NCI-H2196 (cell line): ENCODE measurements around the gene GUCY1A2.
A peak's percentile ranks its signal among the peaks of the same experiment; 100 is the strongest.

Experiments used
- DNase-seq: peaks from one replicate; lab custom pipeline; 2025; ENCODE audit not compliant: unreplicated experiment; lab: John Stamatoyannopoulos, UW

GUCY1A2 gene

DNA sequence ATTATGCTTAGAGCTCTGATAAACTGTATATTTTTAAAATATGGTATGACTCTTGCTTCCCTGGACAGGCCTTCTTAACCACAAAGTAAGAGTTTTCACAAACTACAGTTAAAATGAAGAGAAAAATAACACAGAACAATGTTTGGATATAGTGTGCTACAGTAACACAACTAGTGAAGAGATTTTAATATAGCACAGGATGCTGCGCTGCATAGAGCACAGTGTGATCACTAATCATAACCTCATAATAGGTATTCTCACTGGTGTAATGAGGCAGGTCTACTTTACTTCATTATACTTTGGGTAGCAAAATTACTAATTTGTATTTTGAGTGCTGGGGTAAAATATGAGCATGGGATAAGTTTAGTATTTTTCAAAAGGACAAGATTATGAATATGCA, 256.5 kb downstream of the GUCY1A2 start:
- no peak for DNase-seq

DNA sequence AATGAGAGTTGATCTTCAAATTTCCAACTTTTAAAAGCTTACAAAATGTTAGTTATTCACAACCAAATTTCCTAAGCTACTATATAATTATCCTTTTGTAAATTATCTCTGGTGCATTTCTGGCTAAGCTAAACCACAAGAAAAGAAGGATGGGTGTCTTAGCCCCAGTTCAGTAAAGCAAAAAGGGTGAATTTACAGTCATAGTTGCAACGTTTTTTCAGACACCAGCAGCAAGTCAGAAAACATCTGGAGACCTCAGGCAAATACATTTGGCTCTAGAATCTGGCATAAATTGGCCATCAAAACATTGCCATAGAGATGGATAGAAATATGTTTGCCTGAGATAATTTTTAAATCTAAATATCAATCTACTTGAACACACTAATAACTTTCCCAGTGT, 257.0 kb downstream of the GUCY1A2 start:
- no peak for DNase-seq

DNA sequence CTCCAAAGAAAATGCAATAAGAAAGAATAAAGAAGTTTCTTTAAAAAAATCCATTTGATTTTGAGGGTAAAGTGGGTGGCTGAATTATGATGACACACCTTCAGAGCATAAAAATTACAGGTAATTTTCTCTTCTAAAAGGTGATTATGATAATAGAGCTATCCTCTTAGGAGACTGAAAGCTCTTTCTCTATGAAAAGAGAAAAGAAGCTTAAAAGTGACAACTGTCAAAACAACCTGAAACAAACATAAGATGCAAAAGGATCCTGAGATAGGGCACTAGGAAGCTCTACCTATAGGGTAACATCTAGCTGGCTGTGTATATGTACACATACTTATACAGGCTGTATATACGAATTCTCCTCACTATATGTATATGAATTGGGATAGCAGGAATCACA, 270.2 kb downstream of the GUCY1A2 start:
- no peak for DNase-seq

DNA sequence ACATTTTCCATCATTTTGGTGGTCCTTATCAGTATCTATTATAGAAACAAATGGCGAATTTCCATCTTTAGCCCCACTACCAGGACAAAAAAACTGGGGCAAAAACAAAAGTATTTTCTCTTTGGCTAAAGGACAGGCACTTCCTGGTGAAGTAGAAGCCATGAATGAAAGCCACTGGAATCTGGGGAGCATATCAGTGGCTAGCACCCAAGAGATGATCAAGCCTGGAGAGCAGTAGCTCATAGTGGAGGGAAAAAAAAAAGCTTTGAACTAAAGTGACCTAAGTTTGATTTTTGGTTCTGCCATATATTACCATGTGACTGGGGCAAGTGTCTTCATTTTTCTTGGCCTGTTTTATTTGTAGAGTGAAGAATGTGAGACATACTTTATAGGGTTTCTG, 272.3 kb downstream of the GUCY1A2 start:
- no peak for DNase-seq

DNA sequence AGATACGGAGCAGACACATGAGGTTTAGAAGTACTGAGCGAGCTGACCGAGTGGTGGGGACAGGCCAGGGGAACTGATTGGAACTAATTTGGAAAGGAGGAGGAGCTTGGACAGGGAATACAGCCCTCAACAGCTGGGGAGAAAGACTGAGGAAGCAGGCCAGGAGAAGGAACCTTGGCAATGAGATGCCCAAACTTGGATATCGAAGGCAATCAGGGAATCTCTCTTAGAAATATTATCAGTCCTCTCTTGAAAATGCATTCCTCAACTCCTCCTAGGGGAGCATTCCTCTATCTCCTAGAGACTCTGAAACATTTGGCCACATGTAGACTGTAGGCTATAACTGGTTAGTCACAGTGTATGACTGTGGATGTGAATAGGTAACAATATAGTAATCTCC, 284.6 kb downstream of the GUCY1A2 start:
- no peak for DNase-seq

DNA sequence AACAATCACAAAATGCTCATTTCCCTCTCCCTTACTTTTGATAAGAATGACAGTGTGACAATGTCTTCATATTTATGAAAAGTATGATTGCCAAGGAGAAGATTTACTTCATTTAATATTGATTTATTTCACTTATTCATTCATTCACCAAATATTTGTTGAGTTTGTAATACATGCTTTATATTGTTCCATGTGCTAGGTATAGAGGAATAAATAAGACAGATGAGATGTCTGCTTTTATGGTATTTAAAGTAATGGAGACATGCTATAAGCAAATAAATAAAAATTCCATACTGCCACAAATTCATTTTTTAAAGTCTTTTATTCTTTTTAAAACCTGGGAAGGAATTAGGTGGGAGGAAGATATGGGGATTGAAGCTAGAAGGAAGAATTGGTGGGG, 289.4 kb downstream of the GUCY1A2 start:
- DNase-seq, result no peak

DNA sequence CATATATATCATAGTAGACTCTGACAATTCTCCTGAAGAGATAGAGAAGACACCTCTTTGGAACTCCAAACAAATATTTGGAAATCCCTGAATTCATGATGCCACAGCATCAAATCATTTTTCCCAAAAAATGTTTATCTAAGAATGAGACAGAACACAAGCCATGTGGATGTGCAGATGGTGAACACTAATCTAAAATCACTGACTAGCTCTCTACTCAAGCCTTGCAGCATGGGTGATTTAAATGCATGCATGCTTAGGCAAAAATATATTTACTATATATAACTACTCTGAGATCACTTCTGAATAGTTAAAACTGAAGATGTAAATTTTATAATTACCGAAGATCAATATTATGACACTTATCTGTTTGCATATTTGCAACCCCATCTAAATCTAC, 289.9 kb downstream of the GUCY1A2 start:
- no peak for DNase-seq

DNA sequence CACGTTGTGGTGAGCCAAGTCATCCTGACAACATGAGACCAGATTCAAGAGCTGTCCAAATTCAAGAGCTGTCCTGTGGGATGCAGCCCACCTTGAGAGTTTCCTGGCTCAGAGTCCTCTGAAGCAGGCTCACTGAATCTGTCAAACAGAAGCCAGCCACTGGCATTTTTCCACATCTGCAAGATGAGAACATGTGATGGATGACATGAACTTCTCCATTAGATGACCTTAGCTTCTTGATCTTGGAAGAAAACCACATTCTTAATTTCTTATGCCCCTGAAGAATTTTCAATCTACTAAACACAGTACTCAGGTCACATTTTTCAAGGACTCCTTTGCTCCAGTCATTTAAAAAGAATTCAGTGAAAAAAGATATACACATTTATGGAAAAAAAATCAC, 291.0 kb downstream of the GUCY1A2 start:
- DNase-seq, result no peak

DNA sequence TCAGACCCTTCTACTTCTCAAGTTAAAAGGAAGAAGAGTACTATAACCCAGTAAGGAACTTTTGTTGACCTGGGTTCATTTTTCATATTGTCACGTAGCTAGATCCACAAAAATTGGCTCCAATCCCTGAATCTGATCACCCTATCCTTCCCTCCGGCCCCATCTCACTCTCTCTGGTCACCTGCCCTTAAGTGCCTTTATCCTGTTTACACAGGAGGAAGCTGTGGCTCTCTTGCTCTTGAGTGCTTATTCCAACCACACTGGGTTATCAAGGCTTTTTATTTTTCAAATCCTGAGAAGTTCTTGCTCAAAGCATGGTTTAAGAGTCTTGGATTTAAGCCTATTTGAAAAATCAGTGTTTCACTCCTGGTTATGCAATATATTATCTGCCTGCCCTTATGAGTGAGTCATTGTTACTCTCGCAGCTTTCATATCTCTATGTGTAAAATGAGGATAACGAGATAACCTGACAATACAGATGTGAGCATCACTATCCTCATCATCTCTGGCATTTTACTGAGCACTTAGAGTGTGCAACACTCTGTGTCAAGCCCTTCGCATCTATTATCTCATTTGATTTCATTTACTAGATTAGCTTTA, 293.9 kb downstream of the GUCY1A2 start:
- peak; percentile 89 for DNase-seq

DNA sequence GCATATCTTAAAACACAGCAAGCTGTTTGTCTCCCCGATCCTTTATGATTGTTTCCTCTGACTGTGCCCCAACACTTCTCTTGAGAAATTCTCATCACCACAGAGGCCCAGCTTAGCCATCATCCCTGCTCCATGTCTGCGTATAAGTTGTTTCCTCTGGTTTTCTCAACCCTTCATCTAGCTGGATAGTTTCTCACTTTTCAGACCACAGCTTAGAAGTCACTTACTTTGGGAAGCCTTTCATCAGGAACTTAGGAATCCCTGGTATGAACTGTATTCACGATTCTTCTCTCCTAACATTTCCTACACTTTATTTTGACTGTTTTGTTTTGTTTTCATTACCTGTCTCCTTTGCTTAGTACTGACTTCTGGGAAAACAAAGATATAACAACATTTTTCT, 295.2 kb downstream of the GUCY1A2 start:
- DNase-seq, result no peak

DNA sequence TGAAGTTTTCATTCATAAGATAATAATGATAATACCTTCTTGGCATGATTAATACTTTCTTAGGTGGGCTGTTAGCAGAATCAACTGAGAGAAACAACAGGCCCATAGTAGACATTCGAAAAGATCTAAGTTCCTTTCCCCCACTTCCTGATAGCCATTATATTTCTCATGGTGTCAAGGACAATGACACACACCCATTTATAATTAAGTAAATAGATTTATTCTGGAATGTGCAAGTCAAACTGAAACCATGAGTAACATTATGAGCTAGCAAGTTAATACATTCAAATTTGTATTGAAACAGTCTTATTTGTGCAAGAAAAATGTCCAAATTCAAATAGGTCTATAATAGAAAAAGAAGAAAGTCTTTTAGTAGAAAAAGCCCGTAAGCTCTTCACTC, 301.1 kb downstream of the GUCY1A2 start:
- DNase-seq, result no peak

DNA sequence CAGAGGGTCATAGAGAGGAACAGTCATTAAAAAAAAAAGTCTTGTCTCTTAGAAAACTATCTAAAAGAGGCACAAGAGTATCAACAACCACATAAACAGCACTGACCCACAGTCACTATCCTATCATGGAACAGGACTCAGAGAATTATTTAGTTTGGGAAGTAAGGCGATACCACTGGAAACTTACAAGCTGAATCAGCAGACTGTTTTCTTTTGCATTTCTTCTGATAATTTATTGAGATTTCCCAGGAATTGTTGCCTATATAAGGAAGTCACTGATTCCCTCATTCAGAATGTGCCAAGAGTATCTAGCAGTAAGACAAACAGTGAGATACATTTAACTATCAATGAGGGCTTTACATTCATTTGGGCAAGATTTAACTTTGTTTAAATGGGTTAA, 304.1 kb downstream of the GUCY1A2 start:
- no peak for DNase-seq

DNA sequence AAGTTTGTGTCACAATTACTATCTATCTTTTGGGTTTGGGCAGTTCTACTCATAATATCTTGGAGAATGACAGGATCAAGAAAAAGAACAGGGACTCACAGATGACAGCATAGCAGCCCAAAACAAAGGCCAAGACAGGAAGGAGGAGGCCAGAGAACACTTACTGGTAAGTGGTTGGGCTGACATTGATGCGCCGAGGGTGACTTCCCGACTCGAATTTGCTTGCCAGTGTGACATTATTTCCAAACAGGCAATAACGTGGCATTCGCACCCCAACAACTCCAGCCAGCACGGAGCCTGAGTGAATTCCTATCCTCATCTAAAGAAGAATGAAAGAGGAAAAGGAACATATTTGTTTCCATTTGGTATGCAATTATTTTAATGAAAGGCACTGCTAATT, 309.9 kb downstream of the GUCY1A2 start:
- no peak for DNase-seq

DNA sequence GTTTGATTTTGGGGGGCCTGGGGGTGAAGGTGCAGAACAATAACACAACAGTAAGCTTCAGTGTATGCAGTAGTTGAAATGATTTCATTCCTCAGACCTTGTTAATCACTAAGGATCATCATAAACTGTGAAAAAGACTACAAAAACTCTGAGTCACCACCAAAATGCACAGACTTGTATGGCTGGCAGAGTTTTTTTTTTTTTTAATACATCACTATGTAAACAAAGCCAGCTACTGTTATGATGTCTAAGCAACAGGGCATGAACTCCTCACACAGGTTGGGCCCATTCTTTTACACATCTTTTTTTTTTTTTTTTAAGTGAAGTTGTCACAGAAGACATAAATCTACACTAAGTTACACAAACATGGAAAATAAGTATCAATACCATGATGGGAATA, 311.9 kb downstream of the GUCY1A2 start:
- no peak for DNase-seq

DNA sequence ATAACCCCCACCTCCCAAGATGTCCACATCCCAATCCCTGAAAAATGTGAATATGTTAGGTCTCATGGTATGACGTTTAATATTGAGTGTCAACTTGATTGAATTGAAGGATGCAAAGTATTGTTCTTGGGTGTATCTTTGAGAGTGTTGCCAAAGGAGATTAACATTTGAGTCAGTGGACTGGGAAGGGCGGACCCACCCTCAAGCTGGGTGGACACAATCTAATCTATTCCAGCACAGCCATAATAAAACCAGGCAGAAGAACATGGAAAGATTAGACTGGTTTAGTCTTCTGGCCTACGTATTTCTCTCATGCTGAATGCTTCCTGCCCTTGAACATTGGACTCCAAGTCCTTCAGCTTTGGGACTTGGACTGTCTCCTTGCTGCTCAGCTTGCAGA, 315.5 kb downstream of the GUCY1A2 start:
- DNase-seq, result no peak

DNA sequence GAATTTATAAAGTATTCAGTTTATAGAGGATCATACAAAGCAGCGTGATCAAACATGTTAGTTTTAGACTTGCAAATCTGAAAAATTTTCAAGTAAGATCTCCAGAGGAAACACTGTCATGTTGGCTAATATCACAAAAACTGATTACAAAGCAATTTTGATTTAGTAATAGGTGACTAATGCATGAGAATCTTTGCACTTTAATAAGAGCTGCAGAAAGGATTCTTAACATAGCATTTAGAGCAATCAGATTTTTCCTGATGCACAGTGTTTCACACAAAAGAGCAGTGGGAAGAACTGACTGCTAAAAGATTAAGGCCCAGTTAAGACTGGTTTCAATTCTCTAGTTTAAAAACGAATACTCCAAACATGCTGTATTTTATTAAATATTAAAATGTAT, 321.2 kb downstream of the GUCY1A2 start:
- no peak for DNase-seq

DNA sequence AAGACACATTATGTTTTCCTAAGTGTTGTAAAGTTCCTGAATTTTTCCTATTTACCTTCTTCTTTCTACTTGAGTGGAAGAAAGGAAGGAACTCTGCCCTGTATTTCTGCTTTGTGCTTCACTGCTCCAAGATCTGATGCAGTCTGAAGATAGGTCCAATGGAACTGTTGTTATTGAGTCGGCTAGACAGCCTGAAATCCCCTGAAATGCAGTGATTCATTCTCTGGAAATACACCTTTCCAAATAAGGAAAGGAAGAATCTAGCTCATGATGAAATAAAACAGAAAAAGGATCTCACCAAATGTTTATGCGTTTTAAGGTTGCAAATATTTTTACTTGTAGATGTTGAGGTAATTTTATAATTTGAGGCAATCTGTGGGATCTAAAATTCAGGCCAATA, 322.8 kb downstream of the GUCY1A2 start:
- DNase-seq, result no peak

DNA sequence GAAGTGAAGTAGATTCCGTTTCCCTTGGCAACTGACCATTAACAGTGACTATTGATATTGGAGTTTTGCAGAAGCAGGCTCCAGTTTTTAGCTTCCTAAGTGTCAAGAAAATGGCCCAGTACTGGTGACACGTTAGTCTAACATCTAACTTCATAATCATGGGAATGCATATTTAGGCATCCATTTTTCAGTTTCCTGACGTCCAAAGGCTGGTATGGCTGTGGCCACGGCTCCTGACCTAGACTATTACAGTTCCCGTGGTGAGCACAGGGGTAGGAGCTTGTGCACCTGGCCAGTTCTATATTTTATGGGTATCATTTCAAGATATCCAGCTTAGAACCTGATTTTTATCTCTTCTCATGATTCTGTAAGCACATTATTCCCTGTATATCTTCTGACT, 323.8 kb downstream of the GUCY1A2 start:
- DNase-seq, result no peak

DNA sequence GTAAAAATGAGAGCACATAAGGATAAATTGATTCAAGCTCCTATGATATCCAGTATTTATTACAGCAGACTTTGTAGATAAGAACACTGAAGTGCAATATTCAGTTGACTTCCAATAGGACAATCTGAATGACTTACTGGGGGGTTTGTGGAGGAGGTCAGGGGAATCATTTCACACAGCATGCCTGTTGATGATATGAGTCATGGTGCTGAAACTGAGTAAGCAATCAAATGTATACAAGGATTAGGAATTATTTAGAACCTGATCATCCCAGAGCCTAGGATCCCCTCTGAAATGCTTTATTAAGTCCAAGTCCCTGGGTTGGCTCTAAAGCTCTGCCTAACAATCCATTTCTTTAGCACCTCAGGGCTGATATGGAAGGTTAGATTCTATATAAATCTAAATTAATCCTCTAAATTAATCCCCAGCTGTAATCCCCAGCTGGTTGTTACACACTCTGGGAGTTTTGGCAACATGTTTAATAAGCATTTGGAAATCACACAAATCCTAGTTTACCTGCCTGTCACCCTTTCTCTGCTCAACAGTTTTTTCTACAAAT, 326.4 kb downstream of the GUCY1A2 start:
- DNase-seq, result no peak

DNA sequence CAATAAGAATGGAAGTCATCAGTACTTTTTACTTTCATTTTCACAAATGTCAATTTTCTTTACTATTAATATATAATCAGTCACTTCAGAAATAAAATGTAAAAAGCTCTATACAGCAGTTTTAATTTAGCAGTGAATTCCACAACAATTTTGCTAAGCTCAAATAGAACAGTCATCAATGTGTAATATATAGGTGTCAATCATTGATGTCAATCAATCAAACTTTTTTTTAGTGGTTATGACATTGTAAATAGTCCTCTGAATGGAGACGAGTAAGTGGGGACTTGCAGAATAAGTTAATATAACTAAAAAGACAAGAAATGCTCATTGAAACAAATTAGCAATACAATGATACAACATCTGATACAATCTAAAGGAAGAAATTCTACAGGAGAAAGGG, 327.4 kb downstream of the GUCY1A2 start:
- DNase-seq, result no peak

DNA sequence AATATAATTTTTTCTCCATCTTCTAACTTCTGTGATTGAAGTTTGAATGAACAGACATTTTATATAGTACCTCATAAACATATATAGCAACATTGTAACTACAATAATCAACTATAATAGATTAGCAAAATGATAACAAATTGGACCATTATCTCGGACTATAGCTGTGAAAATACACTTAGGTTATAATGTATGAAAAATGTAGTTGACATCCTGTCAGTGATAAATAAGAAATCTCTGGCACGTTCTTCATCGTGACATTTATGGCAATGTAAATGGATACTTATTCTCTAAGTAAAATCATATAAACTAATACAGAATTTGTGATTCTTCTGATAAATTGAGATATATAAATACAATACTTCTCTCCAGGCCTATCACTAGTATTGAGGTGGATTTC, 333.3 kb downstream of the GUCY1A2 start:
- DNase-seq, result no peak

DNA sequence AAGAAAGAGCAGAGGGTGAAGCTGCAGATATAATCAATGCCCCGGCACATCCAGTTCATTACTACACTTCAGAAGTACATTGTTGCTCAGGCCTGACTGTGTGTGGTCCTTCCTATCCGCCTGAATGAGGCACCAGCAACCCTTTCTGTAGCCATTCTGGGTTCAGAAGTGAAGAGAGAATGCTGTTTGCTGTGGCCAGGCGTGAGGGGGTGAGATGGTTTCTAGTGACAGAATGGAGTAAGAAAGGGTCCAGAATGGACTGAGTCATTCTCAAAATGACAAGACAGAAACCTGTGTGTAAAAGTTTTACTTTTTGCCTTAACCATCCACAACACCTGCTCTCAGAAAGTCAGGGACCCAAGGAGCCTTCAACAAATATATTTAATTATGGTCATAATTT, 334.8 kb downstream of the GUCY1A2 start:
- DNase-seq, result no peak

DNA sequence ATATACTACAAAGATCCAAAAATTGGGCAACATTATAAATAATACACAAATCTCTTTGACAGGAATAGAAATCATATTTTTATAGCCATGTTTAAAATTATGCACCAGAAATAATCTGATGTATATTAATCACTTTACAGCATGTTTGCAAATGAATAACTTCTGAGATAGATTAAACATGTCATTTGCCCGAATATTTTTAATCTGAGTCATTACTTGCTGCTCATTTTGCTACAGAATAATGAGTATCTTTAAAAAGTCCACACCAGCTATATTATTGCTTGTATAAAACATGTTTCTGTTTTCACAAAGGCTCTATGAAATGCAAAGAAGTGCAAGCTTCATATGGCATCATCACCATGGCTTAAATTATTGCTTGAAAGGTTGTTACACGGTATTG, 336.8 kb downstream of the GUCY1A2 start:
- no peak for DNase-seq

DNA sequence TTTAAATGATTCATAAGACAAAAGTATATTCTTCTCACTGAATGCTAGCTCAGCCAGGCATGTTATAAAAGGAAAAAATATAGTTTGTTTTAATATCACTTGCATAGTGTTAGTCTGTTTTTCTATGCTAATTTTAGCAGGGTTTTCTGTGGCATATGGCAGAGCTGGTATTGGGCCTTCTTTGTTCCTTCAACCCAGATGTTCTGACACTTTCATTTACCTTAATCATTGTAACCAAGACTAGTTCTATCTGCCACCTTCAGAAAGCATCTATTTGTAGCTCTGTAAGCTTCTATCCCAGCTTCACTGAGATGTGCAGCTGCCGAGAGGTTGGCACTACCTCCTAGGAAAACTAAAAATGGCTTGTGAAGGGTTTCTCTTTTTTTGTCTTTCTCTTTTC, 338.7 kb downstream of the GUCY1A2 start:
- DNase-seq, result no peak
